ENCODE results near the gene HECTD3.
"Not testable (repeated sequence)": the region's sequence is repeated elsewhere in the genome, so short reads cannot be mapped to it uniquely, and the experiment has no call there.

Gene HECTD3

GRCh38 chr1:45013551-45014209 lies 2.6 kb upstream of the HECTD3 start:
- no peak for DNase-seq

- peak; percentile 74 for DNase-seq
Observed at GRCh38 chr1:45012639-45013278, 1.6 kb upstream of the HECTD3 start.

DNA sequence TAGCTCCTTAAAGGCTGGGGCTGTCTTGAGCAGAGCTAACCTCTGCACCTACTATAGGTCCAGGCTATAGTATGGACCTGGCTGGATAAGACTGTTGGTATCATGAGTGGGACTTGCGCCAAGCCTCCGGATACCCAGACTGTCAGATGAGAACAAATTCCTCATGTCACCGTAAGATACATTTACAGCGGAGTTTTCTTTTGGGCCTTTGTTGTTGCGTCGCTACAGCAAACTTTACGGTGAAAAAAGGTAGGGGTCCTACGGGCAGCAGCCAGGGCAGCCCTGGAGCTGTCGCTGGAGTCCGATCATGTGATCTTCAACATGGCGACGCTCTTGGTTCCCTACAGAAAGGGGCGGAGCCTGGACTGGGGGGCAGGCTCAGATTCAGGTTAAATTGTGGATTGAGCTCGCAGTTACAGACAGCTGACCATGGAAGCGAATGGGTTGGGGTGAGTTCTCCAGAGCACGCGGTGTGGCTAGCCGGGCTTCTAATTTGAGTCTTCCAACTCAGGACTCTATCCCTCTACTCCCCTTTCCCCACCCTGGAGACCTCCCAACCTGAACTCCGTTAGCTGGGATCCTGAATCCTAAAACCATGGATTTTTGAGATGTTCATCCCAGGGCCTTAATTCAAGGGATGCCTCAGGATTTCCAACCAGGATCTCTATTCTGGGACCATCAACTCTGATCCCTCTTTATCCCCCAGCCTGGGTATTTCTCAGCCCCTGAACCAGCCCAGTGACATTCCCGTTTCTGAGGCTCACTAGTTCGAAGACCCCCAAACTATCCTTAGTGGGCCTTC lies 914 bp upstream of the HECTD3 start, which contains the start of gene UROD:
UROD (plus strand) TSS at position 418 of the 802 bp plus-strand sequence; CDS start at position 430, 12 bp downstream.
- peak; percentile 99 for DNase-seq

DNA sequence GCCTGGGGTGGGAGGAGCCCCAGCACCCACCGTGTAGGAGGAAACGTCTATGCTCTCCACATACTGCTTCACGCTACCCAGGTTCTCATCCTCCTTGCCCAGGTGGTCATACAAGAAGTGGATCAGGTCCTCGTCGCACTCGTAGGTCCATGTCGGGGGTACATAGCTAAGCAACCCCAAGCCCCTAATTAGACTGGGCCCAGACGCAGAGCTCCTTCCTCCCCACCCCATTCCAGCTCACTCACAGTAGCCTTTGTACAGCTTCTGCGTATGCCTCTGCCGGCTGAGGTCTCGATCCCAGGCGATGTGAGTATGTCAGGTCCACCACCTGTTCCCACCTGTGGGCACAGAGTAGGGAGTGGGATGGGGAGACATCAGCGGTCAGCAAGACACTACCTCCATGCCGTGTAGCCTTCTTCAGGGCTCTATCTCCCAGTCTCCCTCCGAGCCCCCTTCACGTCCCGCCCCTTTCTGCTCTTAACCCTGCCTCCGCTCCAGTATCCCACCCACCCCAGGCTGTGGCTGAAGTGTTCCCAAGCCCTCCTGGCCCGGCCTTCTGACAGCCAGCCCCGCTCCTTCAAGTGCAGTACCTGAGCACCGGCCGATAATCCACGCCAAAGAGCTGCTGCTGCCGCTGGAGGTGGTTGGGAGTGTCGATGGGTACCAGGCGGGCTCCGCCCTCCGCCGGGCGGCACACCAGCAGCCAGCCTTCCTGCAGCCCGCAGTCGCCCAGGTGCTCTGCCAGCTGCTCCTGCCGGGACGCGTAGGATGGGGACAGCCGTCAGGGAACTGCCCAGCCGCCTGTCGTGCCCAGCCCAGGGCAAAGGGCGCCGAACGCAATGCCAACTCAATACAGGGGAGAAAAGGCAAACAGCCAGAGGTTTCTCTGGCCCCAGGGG lies 919 bp downstream of the HECTD3 start:
- peak; percentile 90 for DNase-seq

DNA sequence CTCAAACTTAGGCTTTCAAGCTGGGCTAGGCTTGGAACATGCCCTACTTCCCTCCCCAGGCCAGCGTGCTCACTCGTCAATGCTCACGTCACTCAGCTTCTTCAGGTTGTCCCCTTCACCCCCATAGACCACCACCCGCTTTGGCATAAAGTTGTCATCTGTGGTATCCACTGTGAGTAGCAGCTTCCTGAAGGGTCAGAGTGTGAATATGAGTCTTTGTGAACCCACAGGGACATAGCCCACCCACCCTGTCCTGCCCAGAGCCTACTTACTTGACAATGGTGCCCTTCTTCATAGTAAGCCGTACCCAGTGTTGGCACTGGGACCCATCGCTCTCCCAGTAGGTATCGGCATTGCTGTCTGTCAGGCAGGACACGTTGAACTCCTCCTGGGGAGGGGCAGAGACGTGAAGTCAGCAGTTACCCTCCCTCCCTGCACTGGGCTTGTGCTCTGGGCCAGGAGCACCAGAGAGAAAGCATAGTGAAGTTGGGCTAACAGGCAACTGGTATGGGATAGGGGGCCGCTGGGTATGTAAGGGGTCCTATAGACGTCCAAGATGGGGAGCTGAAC lies 1.7 kb downstream of the HECTD3 start:
- no peak for DNase-seq

DNA sequence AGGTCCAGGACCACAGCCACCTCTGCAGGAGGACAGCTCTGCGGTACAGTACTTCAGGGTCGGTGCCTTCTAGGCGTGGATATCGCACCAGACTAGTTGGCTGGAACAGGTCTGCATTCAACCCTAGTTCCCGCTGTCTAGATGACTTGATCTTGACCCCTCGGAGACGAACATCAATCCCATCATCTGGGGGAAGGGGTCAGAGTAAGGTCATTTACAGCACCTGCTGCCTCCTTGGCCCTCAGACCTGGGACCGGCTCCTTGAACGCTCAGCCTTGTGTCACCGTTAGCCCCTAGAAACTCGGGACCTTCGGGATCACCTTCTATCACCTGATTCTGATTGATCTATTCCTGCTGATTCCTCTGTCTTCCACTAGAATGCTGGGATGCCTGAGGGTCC lies 2.6 kb downstream of the HECTD3 start:
- no peak for DNase-seq

GRCh38 chr1:45008076-45008475 lies 3.0 kb downstream of the HECTD3 start:
- DNase-seq: no peak

DNA sequence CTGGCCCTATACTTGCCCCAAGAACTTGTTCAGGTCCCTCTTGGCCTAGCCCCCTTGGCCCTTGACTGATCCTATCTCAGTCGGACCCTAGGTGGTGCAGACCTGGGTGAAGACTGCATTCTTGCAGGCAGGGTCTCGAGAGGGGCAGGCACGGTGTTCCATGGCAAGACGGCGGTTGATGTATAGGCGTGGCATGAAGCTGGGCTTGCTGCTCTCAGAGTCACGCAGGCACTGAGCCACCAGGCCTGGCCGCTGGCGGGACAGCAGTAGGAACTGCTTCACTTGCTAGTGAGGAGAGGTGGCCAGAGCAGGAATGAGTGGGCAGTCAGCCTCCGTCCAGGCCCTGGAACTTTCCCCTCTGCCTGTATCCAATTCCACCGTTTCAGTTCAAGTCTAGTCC lies 3.8 kb downstream of the HECTD3 start:
- no peak for DNase-seq

- no peak for DNase-seq
Observed at GRCh38 chr1:45005761-45006160, 5.4 kb downstream of the HECTD3 start.

GRCh38 chr1:45004281-45004920 lies 6.7 kb downstream of the HECTD3 start:
- DNase-seq: no peak

- no peak for DNase-seq
Observed at GRCh38 chr1:45003741-45004140, 7.4 kb downstream of the HECTD3 start.

DNA sequence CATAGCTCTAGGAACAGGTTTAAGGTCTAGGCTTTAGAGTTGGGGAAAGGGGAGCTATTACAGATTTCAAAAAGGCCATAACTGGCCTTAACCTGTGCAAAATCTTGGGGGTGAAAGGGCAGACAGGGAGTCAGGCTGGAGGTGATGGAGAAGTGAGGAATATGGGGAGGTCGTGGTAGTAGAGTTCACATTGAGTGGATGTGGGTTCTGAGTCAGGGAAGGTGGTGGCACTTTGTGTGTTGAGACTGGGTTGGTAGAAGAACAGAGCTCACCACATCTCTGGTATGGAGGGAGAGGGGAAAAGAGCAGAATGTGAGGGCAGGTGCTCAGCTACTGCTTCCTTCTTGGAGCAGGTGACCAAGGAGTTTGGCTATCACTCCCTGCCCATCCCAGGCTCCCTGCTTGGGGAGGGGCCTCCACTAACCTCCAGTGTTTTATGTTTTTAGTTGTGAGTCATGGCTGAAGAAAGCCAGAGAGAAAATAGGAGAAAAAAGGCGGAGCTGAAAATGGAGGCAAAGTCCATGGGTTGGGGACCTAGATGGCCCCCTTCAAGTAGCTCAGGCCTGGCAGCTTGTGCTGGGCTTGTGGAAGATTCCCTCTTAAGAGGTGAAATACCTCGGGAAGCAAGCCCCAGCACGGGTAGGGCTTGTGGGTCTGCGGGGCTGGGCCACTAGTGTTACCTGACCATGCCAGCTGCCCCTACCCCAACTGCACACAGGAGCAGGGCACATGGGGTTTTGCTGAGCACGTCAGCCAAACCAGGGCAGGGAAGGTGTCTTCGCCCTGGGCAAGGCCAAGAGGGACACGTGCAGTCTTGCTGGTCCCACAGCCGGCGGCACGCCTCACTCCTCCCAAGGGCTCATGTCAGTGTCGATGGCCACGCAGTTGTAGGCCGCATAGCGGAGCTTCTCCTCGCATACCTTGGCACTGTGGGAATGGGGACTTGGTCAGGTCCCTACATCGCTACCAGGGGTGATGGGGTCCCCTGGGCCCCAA lies 8.2 kb downstream of the HECTD3 start:
- no peak for DNase-seq

DNA sequence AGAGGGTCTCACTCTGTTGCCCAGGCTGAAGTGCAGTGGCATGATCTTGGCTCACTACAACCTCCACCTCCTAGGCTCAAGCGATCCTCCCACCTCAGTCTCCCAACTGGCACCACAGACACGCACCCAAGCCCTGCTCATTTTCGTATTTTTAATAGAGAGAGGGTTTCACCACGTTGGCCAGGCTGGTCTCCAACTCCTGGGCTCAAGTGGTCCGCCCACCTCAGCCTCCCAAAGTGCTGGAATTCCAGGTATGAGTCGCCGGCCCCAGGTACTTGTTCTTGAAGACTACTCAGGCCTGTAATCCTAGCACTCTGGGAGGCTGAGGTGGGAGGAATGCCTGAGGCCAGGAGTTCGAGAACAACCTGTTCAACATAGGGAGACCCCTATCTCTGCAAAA lies 9.5 kb downstream of the HECTD3 start:
- DNase-seq: not testable (repeated sequence)

- DNase-seq: no peak
Observed at GRCh38 chr1:45001011-45001481, 10.1 kb downstream of the HECTD3 start.

GRCh38 chr1:44999232-44999631 lies 11.9 kb downstream of the HECTD3 start:
- no peak for DNase-seq

DNA sequence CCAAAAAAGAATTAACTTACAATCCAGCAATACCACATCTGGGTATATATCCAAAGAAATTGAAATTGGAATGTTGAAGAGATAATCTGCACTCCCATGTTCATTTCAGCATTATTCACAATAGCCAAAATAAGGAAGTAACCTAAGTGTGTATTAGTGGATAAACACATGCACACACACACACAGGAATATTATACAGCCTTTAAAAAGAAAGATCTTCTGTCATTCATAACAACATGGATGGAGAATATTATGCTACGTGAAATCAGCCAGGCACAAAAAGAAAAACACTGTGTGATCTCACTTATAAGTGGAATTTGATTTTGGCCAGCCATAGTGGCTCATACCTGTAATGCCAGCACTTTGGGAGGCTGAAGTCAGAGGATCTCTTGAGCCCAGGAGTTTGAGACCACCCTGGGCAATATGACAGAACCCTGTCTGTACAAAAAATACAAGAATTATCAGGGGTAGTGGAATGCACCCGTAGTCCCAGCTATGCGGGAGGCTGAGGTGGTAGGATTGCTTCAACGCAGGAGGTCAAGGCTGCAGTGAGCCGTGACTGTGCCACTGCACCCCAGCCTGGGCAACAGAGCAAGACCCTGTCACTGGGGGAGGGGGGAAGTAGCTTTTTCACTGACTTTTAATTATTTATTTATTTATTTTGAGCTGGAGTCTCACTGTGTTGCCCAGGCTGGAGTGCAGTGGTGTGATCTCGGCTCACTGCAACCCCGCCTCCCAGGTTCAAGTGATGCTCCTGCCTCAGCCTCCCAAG lies 15.5 kb downstream of the HECTD3 start:
- DNase-seq: no peak

GRCh38 chr1:44994309-44994898 lies 16.7 kb downstream of the HECTD3 start:
- no peak for DNase-seq

- no peak for DNase-seq
Observed at GRCh38 chr1:44988531-44989156, 22.5 kb downstream of the HECTD3 start.

All from DMS53 (cell line).